ENCODE measurements around the gene AARS2. TPM values are rescaled to one million over a fixed set of nuclear protein-coding genes. Genes with fewer than 3 reads are reported as not detected.
A peak's percentile ranks its signal among the peaks of the same experiment; 100 is the strongest.

AARS2 gene
- total and polyA plus RNA-seq, 2 of the 8 experiments (the other 6 are each of a cell fraction or from before 2014, with no cell fraction given): 8.6 to 20.4 TPM

DNA sequence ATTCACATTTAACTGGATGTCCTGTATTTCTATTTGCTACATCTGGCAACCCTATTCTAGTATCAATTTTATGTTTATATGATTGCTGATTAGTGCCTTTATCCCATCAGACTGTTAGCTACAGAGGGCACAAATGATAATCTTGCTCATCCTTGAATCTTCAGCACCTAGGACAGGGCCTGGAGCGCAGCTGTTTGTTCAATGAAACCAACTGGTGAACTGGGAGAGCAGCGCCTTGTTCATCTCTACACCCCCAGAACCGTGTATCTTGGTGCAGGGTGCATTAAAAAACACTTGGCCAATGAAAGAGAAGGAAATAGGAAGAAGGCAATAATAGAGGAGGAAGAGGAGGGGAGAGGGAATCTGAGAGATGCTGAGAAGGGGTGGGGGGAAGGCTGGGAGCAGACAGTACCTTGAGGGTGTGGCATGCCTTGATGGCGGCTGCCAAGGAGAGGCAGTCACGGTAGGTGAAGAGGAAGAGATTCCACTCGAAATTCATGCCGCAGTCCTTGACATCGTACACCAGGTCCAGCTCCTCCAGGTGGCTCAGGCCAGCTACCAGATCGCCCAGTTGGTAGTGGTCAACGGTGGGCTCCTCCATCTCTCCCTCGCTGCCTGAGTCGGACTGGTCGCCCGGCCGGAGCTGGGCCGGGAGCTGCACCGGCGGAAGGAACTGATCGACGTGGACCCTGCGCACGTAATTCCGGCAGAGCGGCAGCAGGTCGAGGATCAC lies 27.4 kb downstream of the AARS2 start:
- no peak overlapping the region for H2AK5ac ChIP-seq (ENCODE audit: low read depth, low read length)
- no peak overlapping the region for H2BK5ac ChIP-seq (ENCODE audit: low read depth, low read length)
- no peak overlapping the region for H3K18ac ChIP-seq (ENCODE audit: extremely low read depth, low read length)
- no peak overlapping the region for H3K23ac ChIP-seq (ENCODE audit: insufficient read length)
- no peak overlapping the region for H3K9ac ChIP-seq (replicated peaks in 1 of 4; ENCODE audit: extremely low read depth in 1 of 4, low read depth in 3 of 4, low read length in 3 of 4)
- ChIA-PET CTCF (ENCODE audit: partially characterized antibody) (interaction anchor here (1.0 to 4.7 kb wide), 8 partner anchors 10 to 57 kb away, joined by 3 to 29 read pairs (median 5); partner anchors contain the start of gene SPATS1), POLR2A (ENCODE audit: partially characterized antibody) (interaction anchor here (0.5 to 5.1 kb wide), 8 partner anchors 11 to 80 kb away, joined by 3 to 48 read pairs (median 4); partner anchors contain the start of gene AARS2)
- H4K8ac ChIP-seq (ENCODE audit: extremely low read depth, insufficient read depth, low read length): no peak overlapping the region
- FAIRE-seq (no peak), DNase-seq (ENCODE audit: low read depth in 1 of 2, low spot score in 2 of 2) (peak in 1 of 2 experiments; percentile 65)
- H2BK20ac ChIP-seq (ENCODE audit: low read length): no peak overlapping the region
- H2BK120ac ChIP-seq (replicated peaks; ENCODE audit: low read depth, low read length): no peak overlapping the region
- peaks cover 0 to 4% (median 1%) of the 10 kb centered on the region in 4 experiments; a peak in 3 of 7 replicates for H3K27me3 ChIP-seq (replicated peaks in 1 of 4; ENCODE audit: control insufficient read depth in 3 of 4, extremely low read depth in 1 of 4, insufficient read depth in 3 of 4, low read length in 3 of 4)
- no peak overlapping the region for H3K4me2 ChIP-seq (ENCODE audit: insufficient read depth in 1 of 2, low read depth in 2 of 2, low read length in 2 of 2)
- H2AFZ ChIP-seq (ENCODE audit: low read length): no peak overlapping the region
- H2BK15ac ChIP-seq (ENCODE audit: low read length): no peak overlapping the region
- no peak overlapping the region for H3K27ac ChIP-seq (ENCODE audit: low read depth, low read length)
- H3K36me3 ChIP-seq (ENCODE audit: control insufficient read depth in 2 of 4, insufficient read depth in 4 of 4, low read length in 3 of 4): no peaks in the 10 kb centered on the region
- H3K56ac ChIP-seq (replicated peaks; ENCODE audit: insufficient read length, low read depth, low read length): no peak overlapping the region
- H3K79me2 ChIP-seq (ENCODE audit: control insufficient read depth in 1 of 2, insufficient read depth in 2 of 2, low read length in 2 of 2): no peaks in the 10 kb centered on the region
- no peak overlapping the region for H4K91ac ChIP-seq (replicated peaks; ENCODE audit: insufficient read length, low read length)
- 83% methylated on average over 25 of the region's 25 CpGs; no CpG with 5 or more reads in 1 of the 2 experiments for WGBS, 2 experiments (ENCODE audit: extremely low coverage in 1 of 2, insufficient coverage in 1 of 2, insufficient read length in 1 of 2, insufficient replicate concordance in 2 of 2, low coverage in 1 of 2, low lambda C conversion rate in 2 of 2, missing lambda C conversion rate in 1 of 2)
- H3K9me3 ChIP-seq (ENCODE audit: insufficient read depth in 2 of 2, low read depth in 1 of 2, low read length in 1 of 2): no peaks in the 10 kb centered on the region
- H3K4me1 ChIP-seq (replicated peaks in 1 of 4; ENCODE audit: control insufficient read depth in 3 of 4, insufficient read depth in 4 of 4, low read length in 3 of 4): no peaks in the 10 kb centered on the region
- no peak overlapping the region for H3K4me3 ChIP-seq (ENCODE audit: extremely low read depth in 1 of 4, insufficient read depth in 2 of 4, low read depth in 3 of 4, low read length in 4 of 4)
- H3K23me2 ChIP-seq (ENCODE audit: low read depth, low read length): no peaks in the 10 kb centered on the region
- H3K79me1 ChIP-seq (ENCODE audit: low read depth, low read length): no peaks in the 10 kb centered on the region
- H4K20me1 ChIP-seq (replicated peaks in 1 of 2; ENCODE audit: control insufficient read depth in 1 of 2, insufficient read depth in 2 of 2, low read length in 2 of 2): no peaks in the 10 kb centered on the region
- H2BK12ac ChIP-seq (ENCODE audit: low read depth, low read length): no peak overlapping the region
- H3K4ac ChIP-seq (replicated peaks; ENCODE audit: insufficient read length, low read depth, low read length): no peak overlapping the region
- H4K5ac ChIP-seq (ENCODE audit: insufficient read length, low read depth, low read length): no peak overlapping the region
- no peak overlapping the region for H3K14ac ChIP-seq (ENCODE audit: insufficient read length)
- peak; percentile 55 for TF ChIP-seq SAP30 (IDR thresholded peaks at IDR 0.05; ENCODE audit: insufficient read depth, insufficient replicate concordance, low read length)
- TF ChIP-seq POLR2AphosphoS5 (IDR thresholded peaks at IDR 0.05; ENCODE audit: low read depth, low read length): no peak
- TF ChIP-seq YY1 (IDR thresholded peaks at IDR 0.05; ENCODE audit: low read depth, low read length): no peak
- TF ChIP-seq SP4 (IDR thresholded peaks at IDR 0.05; ENCODE audit: low read length): no peak
- TF ChIP-seq FOSL1 (IDR thresholded peaks at IDR 0.05; ENCODE audit: insufficient read depth, low read depth, low read length): no peak
- TF ChIP-seq, protein P1, sequence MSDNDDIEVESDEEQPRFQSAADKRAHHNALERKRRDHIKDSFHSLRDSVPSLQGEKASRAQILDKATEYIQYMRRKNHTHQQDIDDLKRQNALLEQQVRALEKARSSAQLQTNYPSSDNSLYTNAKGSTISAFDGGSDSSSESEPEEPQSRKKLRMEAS (IDR thresholded peaks at IDR 0.05): no peak
- peak in 1 of 2 experiments; percentile 49; a peak in 1 of 4 replicates for TF ChIP-seq HDAC2 (IDR thresholded peaks at IDR 0.05; ENCODE audit: borderline replicate concordance in 1 of 2, low read depth in 2 of 2, low read length in 2 of 2)
- TF ChIP-seq TAF1 (IDR thresholded peaks at IDR 0.05; ENCODE audit: low read depth, low read length): no peak
- peak; percentile 96 to 97 for TF ChIP-seq SIN3A (conservative IDR thresholded peaks at IDR 0.05 in 1 of 2, IDR thresholded peaks at IDR 0.05 in 1 of 2; ENCODE audit: low read depth in 1 of 2, low read length in 2 of 2)
- 0 out of 2 replicates have a peak, but pooled peaks have one; percentile 32 for TF ChIP-seq TCF12 (IDR thresholded peaks at IDR 0.05; ENCODE audit: low read depth, low read length)
- TF ChIP-seq CEBPB (IDR thresholded peaks at IDR 0.05; ENCODE audit: low read depth, low read length): no peak
- no peak for TF ChIP-seq KDM4A (IDR thresholded peaks at IDR 0.05; ENCODE audit: low read depth, low read length, severe bottlenecking)
